Measurements from ENCODE around the gene MRGPRG.

DNA sequence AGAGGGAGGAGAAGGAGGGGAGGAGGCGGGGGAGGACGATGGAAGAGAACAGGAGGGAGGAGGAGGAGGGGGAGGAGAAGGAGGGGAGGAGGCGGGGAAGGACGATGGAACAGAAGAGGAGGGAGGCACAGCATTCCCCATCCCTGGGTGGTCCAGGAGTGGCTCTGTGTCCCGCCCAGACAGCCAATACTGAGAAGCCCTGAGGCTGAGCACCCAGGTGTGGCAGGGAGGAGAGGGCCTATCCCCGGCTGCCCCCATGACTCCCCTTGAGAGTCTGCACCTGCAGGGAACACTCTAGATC, 12.9 kb upstream of the MRGPRG start:
- TF ChIP-seq, protein P1, sequence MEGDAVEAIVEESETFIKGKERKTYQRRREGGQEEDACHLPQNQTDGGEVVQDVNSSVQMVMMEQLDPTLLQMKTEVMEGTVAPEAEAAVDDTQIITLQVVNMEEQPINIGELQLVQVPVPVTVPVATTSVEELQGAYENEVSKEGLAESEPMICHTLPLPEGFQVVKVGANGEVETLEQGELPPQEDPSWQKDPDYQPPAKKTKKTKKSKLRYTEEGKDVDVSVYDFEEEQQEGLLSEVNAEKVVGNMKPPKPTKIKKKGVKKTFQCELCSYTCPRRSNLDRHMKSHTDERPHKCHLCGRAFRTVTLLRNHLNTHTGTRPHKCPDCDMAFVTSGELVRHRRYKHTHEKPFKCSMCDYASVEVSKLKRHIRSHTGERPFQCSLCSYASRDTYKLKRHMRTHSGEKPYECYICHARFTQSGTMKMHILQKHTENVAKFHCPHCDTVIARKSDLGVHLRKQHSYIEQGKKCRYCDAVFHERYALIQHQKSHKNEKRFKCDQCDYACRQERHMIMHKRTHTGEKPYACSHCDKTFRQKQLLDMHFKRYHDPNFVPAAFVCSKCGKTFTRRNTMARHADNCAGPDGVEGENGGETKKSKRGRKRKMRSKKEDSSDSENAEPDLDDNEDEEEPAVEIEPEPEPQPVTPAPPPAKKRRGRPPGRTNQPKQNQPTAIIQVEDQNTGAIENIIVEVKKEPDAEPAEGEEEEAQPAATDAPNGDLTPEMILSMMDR (conservative IDR thresholded peaks at IDR 0.05; ENCODE audit: low read depth, low read length), result no peak
- TF ChIP-seq POLR2A (IDR thresholded peaks at IDR 0.05; ENCODE audit: low read depth, low read length), result no peak
- TF ChIP-seq RFX5 (IDR thresholded peaks at IDR 0.05; ENCODE audit: low read depth, low read length), result no peak
- no peak for TF ChIP-seq MAFK (IDR thresholded peaks at IDR 0.05; ENCODE audit: low read depth, low read length)
- TF ChIP-seq MXI1 (IDR thresholded peaks at IDR 0.05; ENCODE audit: borderline replicate concordance, low read depth, low read length), result no peak
- no peak for TF ChIP-seq FOS (IDR thresholded peaks at IDR 0.05; ENCODE audit: low read depth, low read length)
- TF ChIP-seq BHLHE40 (IDR thresholded peaks at IDR 0.05; ENCODE audit: low read depth, low read length), result no peak
- TF ChIP-seq, protein P2, sequence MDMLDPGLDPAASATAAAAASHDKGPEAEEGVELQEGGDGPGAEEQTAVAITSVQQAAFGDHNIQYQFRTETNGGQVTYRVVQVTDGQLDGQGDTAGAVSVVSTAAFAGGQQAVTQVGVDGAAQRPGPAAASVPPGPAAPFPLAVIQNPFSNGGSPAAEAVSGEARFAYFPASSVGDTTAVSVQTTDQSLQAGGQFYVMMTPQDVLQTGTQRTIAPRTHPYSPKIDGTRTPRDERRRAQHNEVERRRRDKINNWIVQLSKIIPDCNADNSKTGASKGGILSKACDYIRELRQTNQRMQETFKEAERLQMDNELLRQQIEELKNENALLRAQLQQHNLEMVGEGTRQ (IDR thresholded peaks at IDR 0.05; ENCODE audit: low read depth, low read length), result no peak
- TF ChIP-seq RCOR1 (IDR thresholded peaks at IDR 0.05; ENCODE audit: insufficient replicate concordance, low read length), result no peak
- TF ChIP-seq RAD21 (IDR thresholded peaks at IDR 0.05; ENCODE audit: low read length), result no peak

Measured in IMR-90 (cell line).